GM12892 (cell line): ENCODE data around the gene BAHD1.

Experiments used
- DNase-seq: peaks from one replicate; pipeline ENCODE4 v3.0.0; 2011; ENCODE audit not compliant: insufficient read length
- FAIRE-seq: peaks from 2 replicates; lab custom pipeline; 2011; peaks lifted over from hg19 to GRCh38; lab: Jason Lieb, UNC
- POLR2A ChIP-seq: IDR thresholded peaks from 2 replicates; pipeline ENCODE4 v1.6.1; 2011; ENCODE audit warnings: low read depth, low read length, control low read depth
- POLR2AphosphoS5 ChIP-seq: IDR thresholded peaks from 2 replicates; pipeline ENCODE4 v1.6.1; 2011; ENCODE audit warnings: low read depth, low read length, control low read depth
- TAF1 ChIP-seq: IDR thresholded peaks from 2 replicates; pipeline ENCODE4 v1.6.1; 2011; ENCODE audit warnings: low read depth, mild to moderate bottlenecking, control low read depth, low read length, borderline replicate concordance

Gene BAHD1

GRCh38 chr15:40464595-40465185 lies 23.9 kb downstream of the BAHD1 start:
- TF ChIP-seq POLR2A (no peak), POLR2AphosphoS5 (no peak), TAF1 (no peak)
- FAIRE-seq: no peak

GRCh38 chr15:40465939-40466338 lies 25.2 kb downstream of the BAHD1 start:
- no peak for TF ChIP-seq POLR2A
- TF ChIP-seq POLR2AphosphoS5: no peak
- TF ChIP-seq TAF1: no peak
- no peak for DNase-seq
- FAIRE-seq: no peak

More at GRCh38 chr15:40464595-40465185, 23.9 kb downstream of the BAHD1 start:
- no peak for DNase-seq

- FAIRE-seq: no peak
- DNase-seq: no peak
- TF ChIP-seq POLR2AphosphoS5: no peak
- no peak for TF ChIP-seq POLR2A
- TF ChIP-seq TAF1: no peak
Measured at GRCh38 chr15:40466426-40467260, 25.9 kb downstream of the BAHD1 start.

- DNase-seq: no peak
- no peak for TF ChIP-seq POLR2A
- TF ChIP-seq TAF1: no peak
- FAIRE-seq: no peak
Measured at GRCh38 chr15:40467261-40467615, 26.5 kb downstream of the BAHD1 start.

GRCh38 chr15:40468898-40469331 lies 28.2 kb downstream of the BAHD1 start:
- TF ChIP-seq POLR2A (no peak), TAF1 (no peak), POLR2AphosphoS5 (no peak)
- no peak for FAIRE-seq
- no peak for DNase-seq

- DNase-seq (no peak), FAIRE-seq (no peak)
- TF ChIP-seq TAF1 (no peak), POLR2A (no peak), POLR2AphosphoS5 (no peak)
Measured at GRCh38 chr15:40469776-40470390, 29.1 kb downstream of the BAHD1 start.

GRCh38 chr15:40470423-40471104 lies 29.8 kb downstream of the BAHD1 start, which contains the start of gene CHST14:
Gene CHST14 (plus strand): TSS chr15:40470984. CDS start chr15:40471214, 230 bp downstream.
- TF ChIP-seq POLR2AphosphoS5 (no peak), TAF1 (no peak), POLR2A (no peak; the same call in 1 of the 2 replicates)
- FAIRE-seq (peak; percentile 77), DNase-seq (peak; percentile 87)

GRCh38 chr15:40471105-40471807 lies 30.5 kb downstream of the BAHD1 start:
- DNase-seq (peak; percentile 44), FAIRE-seq (peak; percentile 70)
- peak; percentile 38; the same call in 1 of the 2 replicates for TF ChIP-seq POLR2A
- no peak for TF ChIP-seq POLR2AphosphoS5

- TF ChIP-seq POLR2AphosphoS5 (no peak), POLR2A (no peak), TAF1 (no peak)
- no peak for DNase-seq
- FAIRE-seq: no peak
Measured at GRCh38 chr15:40471808-40472150, 31.0 kb downstream of the BAHD1 start.

- no peak for TF ChIP-seq POLR2AphosphoS5
- no peak for TF ChIP-seq TAF1
- TF ChIP-seq POLR2A: no peak
- FAIRE-seq: no peak
Measured at GRCh38 chr15:40472171-40472727, 31.5 kb downstream of the BAHD1 start.

More at GRCh38 chr15:40472171-40472727, 31.5 kb downstream of the BAHD1 start:
- no peak for DNase-seq
